HepG2 (cell line): Measurements from ENCODE around the gene ADGRG1. TPM values are rescaled to one million over a fixed set of nuclear protein-coding genes. Genes with fewer than 3 reads are reported as not detected.
A peak's percentile ranks its signal among the peaks of the same experiment; 100 is the strongest.

Experiments
- ATAD3A ChIP-seq: sonication (generic); formaldehyde crosslinking; IDR thresholded peaks from 2 replicates; pipeline ENCODE4 v1.4.0; 2020; ENCODE audit warnings: missing genetic modification reagents
- ATF7-NPFF ChIP-seq: sonication (generic); formaldehyde crosslinking; IDR thresholded peaks from 2 replicates; pipeline ENCODE4 v1.8.1; 2023; ENCODE audit warnings: mild to moderate bottlenecking, low read depth, missing genetic modification reagents, moderate library complexity
- CCDC6 ChIP-seq: sonication (generic); formaldehyde crosslinking; IDR thresholded peaks from 2 replicates; pipeline ENCODE4 v1.8.1; 2022; ENCODE audit warnings: mild to moderate bottlenecking, missing genetic modification reagents, moderate library complexity
- CREB1 ChIP-seq, 2 experiments: fragments of 450-650 bp in 1 of 2; IDR thresholded peaks; 2 replicates each; pipeline ENCODE4 v1.6.1; 2016 to 2017; ENCODE audit warnings: control low read depth in 1 of 2, mild to moderate bottlenecking in 1 of 2, missing compliant biosample characterization in 1 of 2, missing genetic modification characterization in 1 of 2
- FOXC1 ChIP-seq: sonication (generic); formaldehyde crosslinking; IDR thresholded peaks from 2 replicates; pipeline ENCODE4 v1.8.0; 2022; ENCODE audit warnings: mild to moderate bottlenecking, missing genetic modification reagents, borderline replicate concordance
- FOXK1 ChIP-seq: sonication (generic); formaldehyde crosslinking; IDR thresholded peaks from 2 replicates; pipeline ENCODE4 v1.4.0; 2020; ENCODE audit warnings: low read depth, missing genetic modification reagents, borderline replicate concordance
- JUND ChIP-seq: sonication (generic); formaldehyde crosslinking; IDR thresholded peaks from 2 replicates; pipeline ENCODE4 v1.8.0; 2022; ENCODE audit warnings: mild to moderate bottlenecking, missing genetic modification reagents
- MBD4 ChIP-seq: IDR thresholded peaks from 2 replicates; pipeline ENCODE4 v1.6.1; 2012; ENCODE audit warnings: low read length, inconsistent platforms, borderline replicate concordance
- MBNL3 ChIP-seq: fragments of 250-450 bp; sonication (Bioruptor Pico); conservative IDR thresholded peaks from 2 replicates; pipeline ENCODE4 v1.8.0; 2022; ENCODE audit warnings: mild to moderate bottlenecking, inconsistent platforms
- MIER2 ChIP-seq: IDR thresholded peaks from 2 replicates; pipeline ENCODE4 v1.6.1; 2016; ENCODE audit warnings: missing biosample characterization, missing genetic modification reagents
- SALL1 ChIP-seq: sonication (generic); formaldehyde crosslinking; IDR thresholded peaks from 2 replicates; pipeline ENCODE4 v1.8.0; 2022; ENCODE audit warnings: mild to moderate bottlenecking, missing genetic modification reagents
- STAT5B ChIP-seq: sonication (generic); formaldehyde crosslinking; IDR thresholded peaks from 2 replicates; pipeline ENCODE4 v1.4.0; 2020; ENCODE audit warnings: missing genetic modification reagents
- TOE1 ChIP-seq: sonication (generic); formaldehyde crosslinking; IDR thresholded peaks from 2 replicates; pipeline ENCODE4 v1.4.0; 2020; ENCODE audit warnings: mild to moderate bottlenecking, missing genetic modification reagents
- ZBTB2 ChIP-seq: sonication (generic); formaldehyde crosslinking; IDR thresholded peaks from 2 replicates; pipeline ENCODE4 v1.8.0; 2022; ENCODE audit warnings: low read depth, missing genetic modification reagents
- ZBTB21 ChIP-seq: sonication (generic); formaldehyde crosslinking; IDR thresholded peaks from 2 replicates; pipeline ENCODE4 v1.4.0; 2020; ENCODE audit warnings: missing genetic modification reagents
- ZFP36 ChIP-seq: fragments of 150-350 bp; IDR thresholded peaks from 2 replicates; pipeline ENCODE4 v1.6.1; 2018; ENCODE audit warnings: borderline replicate concordance, low read length, low read depth; ENCODE audit not compliant: partially characterized antibody
- ZKSCAN1 ChIP-seq: fragments of 150-350 bp; IDR thresholded peaks from 2 replicates; pipeline ENCODE4 v1.6.1; 2014; ENCODE audit warnings: low read length
- ZNF574 ChIP-seq: sonication (generic); formaldehyde crosslinking; IDR thresholded peaks from 2 replicates; pipeline ENCODE4 v1.4.0; 2020; ENCODE audit warnings: missing genetic modification reagents
- ZNF687 ChIP-seq: sonication (generic); formaldehyde crosslinking; IDR thresholded peaks from 2 replicates; pipeline ENCODE4 v1.5.1; 2020; ENCODE audit warnings: mild to moderate bottlenecking, missing genetic modification reagents, moderate library complexity
- ZNF740 ChIP-seq: sonication (generic); formaldehyde crosslinking; IDR thresholded peaks from 2 replicates; pipeline ENCODE4 v1.4.0; 2020; ENCODE audit warnings: missing genetic modification reagents
- ZNF841 ChIP-seq: sonication (generic); formaldehyde crosslinking; IDR thresholded peaks from 2 replicates; pipeline ENCODE4 v1.8.1; 2023; ENCODE audit warnings: missing genetic modification reagents, borderline replicate concordance
- ZNF878 ChIP-seq: sonication (generic); formaldehyde crosslinking; IDR thresholded peaks from 2 replicates; pipeline ENCODE4 v1.8.1; 2023; ENCODE audit warnings: mild to moderate bottlenecking, missing genetic modification reagents, moderate library complexity
- polyA plus RNA-seq, 8 experiments: library from polyadenylated mRNA; depleted of rRNA in 3 of 8; stranded (reverse) in 7 of 8; unstranded in 1 of 8; fragments of >200 nt; fragmentation: Illumina TruSeq in 4 of 8; extraction: Trizol in 4 of 8; gene quantifications; 2 replicates each; pipeline versions ENCODE4 v1.2.1 to v1.2.3, GENCODE V29; 2011 to 2016; ENCODE audit warnings: low read depth in 4 of 8, missing spikeins in 1 of 8, mixed read lengths in 1 of 8; ENCODE audit not compliant: insufficient read depth in 1 of 8
- total RNA-seq, 5 experiments: library from RNA; depleted of rRNA; stranded (reverse); fragments of >200 nt; fragmentation: Illumina TruSeq; extraction: Trizol; gene quantifications; 2 replicates each; pipeline ENCODE4 v1.2.3, GENCODE V29; 2016; ENCODE audit warnings: low read depth in 1 of 5

Gene ADGRG1
- total and polyA plus RNA-seq, 2 of the 13 experiments (the other 11 are each of a cell fraction or from before 2014, with no cell fraction given) = 2.7 to 5.9 TPM

GRCh38 chr16:57667526-57668262, 39.3 kb downstream of the ADGRG1 start (continued):
- no peak for TF ChIP-seq ZKSCAN1
- TF ChIP-seq ZNF687 (CRISPR knock-in tag) = peak; percentile 98
- TF ChIP-seq ZNF878 (CRISPR knock-in tag) = no peak; the same call in 1 of the 2 replicates
- peak; percentile 99 for TF ChIP-seq ZBTB21 (CRISPR knock-in tag)
- TF ChIP-seq ATF7-NPFF (CRISPR knock-in tag) = no peak
- no peak for TF ChIP-seq STAT5B
- peak; percentile 91 for TF ChIP-seq CREB1 (IDR thresholded peaks at IDR 0.05)
- no peak for TF ChIP-seq CREB1 (CRISPR knock-in tag; IDR thresholded peaks at IDR 0.05)
- no peak; the same call in 1 of the 2 replicates for TF ChIP-seq JUND (CRISPR knock-in tag)
- peak; percentile 68 for TF ChIP-seq FOXC1 (CRISPR knock-in tag)
- TF ChIP-seq SALL1 (CRISPR knock-in tag) = peak; percentile 96
- no peak for TF ChIP-seq MBNL3 (CRISPR knock-in tag)
- TF ChIP-seq MIER2 (CRISPR knock-in tag) = peak; percentile 22; the same call in 1 of the 2 replicates
- TF ChIP-seq ATAD3A = no peak; the same call in 1 of the 2 replicates
- TF ChIP-seq FOXK1 (CRISPR knock-in tag) = peak; percentile 79; the same call in 1 of the 2 replicates
- no peak; the same call in 1 of the 2 replicates for TF ChIP-seq ZNF574
- no peak for TF ChIP-seq ZNF841 (CRISPR knock-in tag)
- TF ChIP-seq CCDC6 (CRISPR knock-in tag) = peak; percentile 97; the same call in 1 of the 2 replicates
- no peak for TF ChIP-seq ZBTB2 (CRISPR knock-in tag)
- no peak for TF ChIP-seq ZFP36
- TF ChIP-seq TOE1 = no peak
- no peak for TF ChIP-seq MBD4
- TF ChIP-seq ZNF740 (CRISPR knock-in tag) = no peak
